GM18868 (cell line): ENCODE results near the gene FAM53A.
"Not testable (repeated sequence)": the region's sequence is repeated elsewhere in the genome, so short reads cannot be mapped to it uniquely, and the experiment has no call there.

Experiments used
- ATAC-seq: cut with Tn5 transposase; IDR thresholded peaks from one replicate; pipeline ENCODE4 v1.9.1; 2021; ENCODE audit warnings: mild to moderate bottlenecking, moderate library complexity; ENCODE audit not compliant: unreplicated experiment

Gene FAM53A

GRCh38 chr4:1608821-1609500, 75.2 kb downstream of the FAM53A start:
- ATAC-seq: no peak

GRCh38 chr4:1608196-1608820, 75.8 kb downstream of the FAM53A start:
- ATAC-seq: no peak

GRCh38 chr4:1607436-1608195, 76.5 kb downstream of the FAM53A start:
- not testable (repeated sequence) for ATAC-seq

GRCh38 chr4:1604706-1605205, 79.4 kb downstream of the FAM53A start:
- no peak for ATAC-seq

- ATAC-seq: no peak
These were observed 79.9 kb downstream of the FAM53A start for GRCh38 chr4:1604181-1604705.

- ATAC-seq: no peak
These were observed 80.5 kb downstream of the FAM53A start for GRCh38 chr4:1603413-1604135.

- ATAC-seq: no peak
These were observed 81.3 kb downstream of the FAM53A start for GRCh38 chr4:1602655-1603412.

- ATAC-seq: no peak
These were observed 82.1 kb downstream of the FAM53A start for GRCh38 chr4:1601852-1602654.

GRCh38 chr4:1601533-1601835, 82.6 kb downstream of the FAM53A start:
- ATAC-seq: no peak

- ATAC-seq: no peak
These were observed 83.1 kb downstream of the FAM53A start for GRCh38 chr4:1600811-1601532.

GRCh38 chr4:1600211-1600780, 83.8 kb downstream of the FAM53A start:
- no peak for ATAC-seq

- ATAC-seq: no peak
These were observed 84.5 kb downstream of the FAM53A start for GRCh38 chr4:1599491-1600210.

- ATAC-seq: no peak
These were observed 85.1 kb downstream of the FAM53A start for GRCh38 chr4:1599026-1599481.

GRCh38 chr4:1598206-1599025, 85.7 kb downstream of the FAM53A start:
- ATAC-seq: no peak

GRCh38 chr4:1597021-1597931, 86.8 kb downstream of the FAM53A start:
- ATAC-seq: no peak

GRCh38 chr4:1596393-1596792, 87.7 kb downstream of the FAM53A start:
- ATAC-seq: no peak
